HG02759 (cell line): ENCODE results near the gene FAM9C.
"Not testable (repeated sequence)": the region's sequence is repeated elsewhere in the genome, so short reads cannot be mapped to it uniquely, and the experiment has no call there.

Source experiments
- ATAC-seq: cut with Tn5 transposase; IDR thresholded peaks from one replicate; pipeline ENCODE4 v1.9.1; 2021; ENCODE audit warnings: mild to moderate bottlenecking, moderate library complexity; ENCODE audit not compliant: unreplicated experiment

Gene FAM9C

DNA sequence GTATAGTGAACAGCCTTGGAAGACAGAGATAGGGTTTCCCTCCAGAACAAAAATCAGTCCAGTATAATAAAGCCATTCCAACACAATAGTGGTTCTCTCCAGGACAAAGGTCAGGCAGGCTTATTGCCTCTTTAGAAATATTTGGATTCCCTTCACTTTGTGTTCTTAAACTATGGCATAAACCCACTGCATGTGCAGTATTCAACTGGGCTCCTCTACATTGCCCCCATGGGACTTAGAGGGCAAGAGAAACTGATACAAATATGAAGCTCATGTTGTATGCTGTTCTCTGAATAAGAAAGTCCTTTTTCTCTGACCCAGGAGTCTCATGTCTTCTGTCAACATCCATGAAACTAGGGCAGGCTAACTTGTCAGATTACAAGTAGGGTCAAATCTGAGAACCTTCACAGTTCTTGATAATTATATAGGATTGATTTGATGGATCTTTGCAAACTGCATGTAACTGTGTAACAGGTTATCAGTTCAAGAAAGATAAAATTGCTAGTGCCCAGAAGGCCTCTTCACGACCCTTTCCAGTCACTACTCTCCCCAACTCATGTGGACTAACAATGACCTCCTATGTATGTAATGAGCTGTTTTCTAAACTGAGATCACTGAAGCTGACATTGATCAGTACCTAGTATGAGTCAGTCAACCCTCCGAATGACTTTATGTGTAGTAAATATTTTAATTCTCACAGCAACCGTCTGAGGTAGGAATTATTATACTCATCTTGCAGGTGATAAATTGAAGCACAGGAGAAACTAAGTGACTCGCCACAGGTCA, 31.9 kb upstream of the FAM9C start:
- ATAC-seq: peak; percentile 50

DNA sequence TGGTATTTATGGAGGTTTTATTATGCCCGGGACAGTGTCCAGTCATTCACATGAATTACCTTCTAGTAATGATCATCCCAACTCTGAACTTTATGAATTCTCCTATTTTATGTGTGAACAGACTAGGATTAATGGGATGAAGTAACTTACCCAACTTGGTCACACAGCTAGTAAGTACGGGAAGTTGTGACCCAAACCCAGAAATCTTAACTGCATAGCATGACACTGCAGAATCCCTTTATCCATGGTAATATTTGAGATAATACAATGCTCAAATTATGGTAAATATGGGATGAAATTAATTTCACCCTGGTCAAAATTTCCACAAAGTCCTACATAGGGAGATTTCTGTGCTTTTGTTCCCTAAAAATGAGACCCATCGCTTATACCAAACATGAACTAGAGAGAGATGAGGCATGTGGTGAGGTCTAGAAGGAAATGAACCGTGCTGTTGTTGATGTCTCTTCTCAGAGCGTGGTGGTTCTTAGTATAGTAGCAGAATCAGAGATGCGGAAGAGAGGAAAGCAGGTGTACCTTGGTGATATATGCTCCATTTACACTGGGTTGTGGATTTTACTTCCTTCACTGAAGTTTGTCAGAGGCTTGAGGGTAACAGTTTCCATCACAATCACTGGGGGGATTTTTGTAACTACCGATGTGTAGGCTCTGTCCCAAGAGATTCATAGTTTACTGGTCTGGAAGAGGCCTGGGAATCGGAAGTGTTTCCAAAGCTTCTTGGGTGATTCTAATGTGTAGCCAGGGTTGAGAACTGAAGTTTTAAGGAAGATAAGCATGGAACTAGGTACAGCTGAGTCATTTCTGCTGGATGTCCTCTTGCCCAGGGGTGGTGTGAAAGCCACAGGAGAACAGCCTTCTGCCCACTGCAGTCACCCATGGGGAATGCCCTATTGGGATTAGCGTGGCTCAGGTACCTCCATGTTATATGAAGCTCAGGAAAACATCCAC, 30.2 kb upstream of the FAM9C start:
- peak; percentile 86 for ATAC-seq

DNA sequence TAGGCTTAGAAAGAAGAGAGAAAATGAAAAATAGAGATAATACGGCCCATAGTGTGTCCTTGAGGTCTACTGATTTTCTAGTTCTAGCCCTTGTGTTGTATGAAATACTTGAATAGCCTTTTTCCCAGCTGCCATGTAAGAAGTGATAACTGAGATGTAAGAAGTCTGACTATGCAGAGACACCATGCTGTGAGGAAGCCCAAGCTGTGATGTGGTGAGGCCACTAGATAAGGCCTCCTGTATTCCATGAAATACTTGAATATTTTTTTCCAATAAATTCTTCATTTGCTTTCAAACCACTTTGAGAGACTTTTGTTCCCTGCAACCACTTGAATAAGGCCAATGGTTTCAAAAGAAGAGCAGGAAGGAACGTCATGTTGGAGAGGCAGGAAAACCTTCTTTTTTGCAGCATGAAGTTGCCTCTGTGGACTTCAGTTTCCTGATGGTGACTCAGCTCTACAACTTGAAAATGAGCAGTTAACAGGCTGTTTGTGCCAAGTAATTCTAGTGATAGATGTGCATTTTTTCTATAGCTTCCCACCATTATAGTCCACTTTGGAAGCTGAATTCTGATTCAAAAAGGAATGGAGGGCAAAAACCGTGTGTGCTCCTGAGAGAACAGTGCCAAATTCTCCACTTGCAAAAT, 25.5 kb upstream of the FAM9C start:
- no peak for ATAC-seq

DNA sequence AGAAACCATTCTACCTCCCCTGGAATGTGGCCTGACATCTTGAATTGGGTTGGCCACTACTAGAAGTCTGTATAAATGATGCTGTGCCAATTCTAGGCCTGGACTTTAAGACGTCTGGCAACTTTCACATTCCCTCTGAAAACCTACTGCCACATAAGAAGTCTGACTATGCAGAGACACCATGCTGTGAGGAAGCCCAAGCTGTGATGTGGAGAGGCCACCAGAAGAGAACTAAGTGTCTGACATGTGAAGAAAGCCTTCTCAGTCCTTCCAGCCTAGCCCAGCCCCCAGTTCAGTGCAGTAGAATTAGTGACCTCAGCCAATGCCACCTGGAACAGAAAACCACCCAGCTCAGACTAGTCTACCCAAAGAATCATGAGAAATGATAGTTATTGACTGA, 24.2 kb upstream of the FAM9C start:
- no peak for ATAC-seq

DNA sequence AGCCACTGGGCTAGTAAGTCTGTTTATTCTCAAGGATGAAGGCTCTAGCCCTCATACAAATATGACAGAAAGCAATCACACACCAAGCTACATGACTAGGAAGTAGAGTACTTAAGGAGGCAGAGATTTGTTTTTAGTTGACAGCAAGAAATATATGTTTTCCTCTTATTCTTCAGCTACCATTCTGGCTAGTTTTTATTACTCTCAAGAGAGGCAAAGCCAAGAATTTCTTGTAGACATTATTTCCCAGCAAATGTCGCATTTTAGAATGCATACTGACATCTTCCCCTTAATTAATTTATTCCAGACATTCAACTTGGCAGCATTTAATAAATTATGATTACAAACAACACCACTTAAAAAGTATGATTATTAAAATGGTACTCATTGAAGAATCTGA, 23.4 kb upstream of the FAM9C start:
- ATAC-seq: no peak

DNA sequence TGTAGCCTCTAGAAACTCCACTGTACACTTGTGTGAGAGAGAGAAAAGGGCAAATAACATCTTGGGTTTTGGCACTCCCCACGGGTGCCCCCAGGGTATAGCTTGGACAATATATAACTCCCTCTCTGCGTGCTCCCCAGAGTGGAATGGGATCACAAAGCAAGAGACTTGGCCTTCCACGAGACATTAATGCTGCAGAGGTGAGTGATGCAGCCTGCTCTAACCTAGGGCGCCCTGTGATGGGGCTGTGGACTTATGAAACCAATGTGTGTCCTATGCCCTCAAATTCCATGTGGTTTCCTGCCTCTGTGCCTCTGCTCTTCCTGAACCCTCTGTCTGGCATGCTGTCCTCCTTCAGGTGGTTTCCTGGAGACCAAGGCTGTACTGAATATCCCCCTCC, 22.0 kb upstream of the FAM9C start:
- ATAC-seq: no peak

DNA sequence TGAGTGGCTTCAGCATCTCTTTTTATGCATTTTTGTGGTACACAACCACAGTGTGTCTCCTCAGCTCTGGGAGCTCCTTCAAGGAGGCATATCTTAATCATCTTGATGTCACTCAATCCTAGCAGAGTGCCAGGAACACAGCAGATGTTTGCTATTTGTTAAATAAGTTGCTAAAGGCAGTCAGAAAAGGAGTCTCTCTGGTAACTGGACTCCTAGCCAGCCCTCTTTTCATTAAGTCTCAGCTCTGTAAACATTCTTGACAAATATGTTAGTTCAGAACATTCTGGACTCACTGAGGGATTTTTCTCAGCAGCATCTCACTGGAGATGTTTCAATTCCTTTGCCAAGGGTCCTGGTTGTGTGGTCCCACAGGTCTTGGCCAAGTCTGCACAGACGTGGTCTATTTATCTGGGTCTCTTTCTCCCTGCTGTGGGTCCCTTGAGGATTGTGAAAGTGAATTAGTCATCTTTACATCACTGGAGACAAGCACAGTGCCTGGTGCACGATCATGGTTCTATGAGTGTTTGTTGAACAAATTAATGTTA, 20.3 kb upstream of the FAM9C start:
- no peak for ATAC-seq

DNA sequence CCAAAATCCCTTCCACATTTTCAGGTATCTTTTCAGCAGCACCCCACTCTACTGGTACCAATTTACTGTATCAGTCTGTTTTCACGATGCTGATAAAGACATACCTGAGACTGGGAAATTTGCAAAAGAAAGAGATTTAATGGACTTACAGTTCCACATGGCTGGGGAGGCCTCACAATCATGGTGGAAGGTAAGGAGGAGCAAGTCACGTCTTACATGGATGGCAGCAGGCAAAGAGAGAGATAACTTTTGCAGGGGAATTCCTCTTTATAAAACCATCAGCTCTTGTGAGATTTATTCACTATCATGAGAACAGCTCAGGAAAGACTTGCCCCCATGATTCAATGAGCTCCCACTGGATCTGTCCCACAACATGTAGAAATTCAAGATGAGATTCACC, 18.7 kb upstream of the FAM9C start:
- not testable (repeated sequence) for ATAC-seq

DNA sequence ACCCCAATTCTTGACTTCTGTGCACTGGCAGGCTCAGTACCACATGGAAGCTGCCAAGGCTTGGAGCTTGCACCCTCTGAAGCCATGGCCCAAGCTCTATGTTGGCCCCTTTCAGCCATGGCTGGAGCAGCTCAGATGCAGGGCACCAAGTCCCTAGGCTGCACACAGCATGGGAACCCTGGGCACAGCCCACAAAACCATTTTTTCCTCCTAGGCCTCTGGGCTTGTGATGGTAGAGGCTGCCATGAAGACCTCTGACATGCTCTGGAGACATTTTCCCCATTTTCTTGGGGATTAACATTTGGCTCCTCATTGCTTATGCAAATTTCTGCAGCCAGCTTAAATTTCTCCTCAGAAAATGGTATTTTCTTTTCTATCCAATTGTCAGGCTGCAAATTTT, 17.9 kb upstream of the FAM9C start:
- not testable (repeated sequence) for ATAC-seq

DNA sequence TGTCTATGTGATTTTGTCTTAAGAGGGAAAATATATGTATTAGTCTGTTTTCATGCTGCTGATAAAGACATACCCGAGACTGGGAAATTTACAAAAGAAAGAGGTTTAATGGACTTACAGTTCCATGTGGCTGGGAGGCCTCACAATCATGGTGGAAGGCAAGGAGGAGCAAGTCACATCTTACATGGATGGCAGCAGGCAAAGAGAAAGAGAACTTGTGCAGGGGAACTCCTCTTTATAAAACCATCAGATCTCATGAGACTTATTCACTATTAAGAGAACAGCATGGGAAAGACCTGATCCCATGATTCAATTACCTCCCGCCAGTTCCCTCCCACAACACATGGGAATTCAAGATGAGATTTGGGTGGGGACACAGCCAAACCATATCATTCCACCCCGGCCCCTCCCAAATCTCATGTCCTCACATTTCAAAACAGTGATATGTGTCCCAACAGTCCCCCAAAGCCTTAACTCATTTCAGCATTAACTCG, 16.8 kb upstream of the FAM9C start:
- not testable (repeated sequence) for ATAC-seq

DNA sequence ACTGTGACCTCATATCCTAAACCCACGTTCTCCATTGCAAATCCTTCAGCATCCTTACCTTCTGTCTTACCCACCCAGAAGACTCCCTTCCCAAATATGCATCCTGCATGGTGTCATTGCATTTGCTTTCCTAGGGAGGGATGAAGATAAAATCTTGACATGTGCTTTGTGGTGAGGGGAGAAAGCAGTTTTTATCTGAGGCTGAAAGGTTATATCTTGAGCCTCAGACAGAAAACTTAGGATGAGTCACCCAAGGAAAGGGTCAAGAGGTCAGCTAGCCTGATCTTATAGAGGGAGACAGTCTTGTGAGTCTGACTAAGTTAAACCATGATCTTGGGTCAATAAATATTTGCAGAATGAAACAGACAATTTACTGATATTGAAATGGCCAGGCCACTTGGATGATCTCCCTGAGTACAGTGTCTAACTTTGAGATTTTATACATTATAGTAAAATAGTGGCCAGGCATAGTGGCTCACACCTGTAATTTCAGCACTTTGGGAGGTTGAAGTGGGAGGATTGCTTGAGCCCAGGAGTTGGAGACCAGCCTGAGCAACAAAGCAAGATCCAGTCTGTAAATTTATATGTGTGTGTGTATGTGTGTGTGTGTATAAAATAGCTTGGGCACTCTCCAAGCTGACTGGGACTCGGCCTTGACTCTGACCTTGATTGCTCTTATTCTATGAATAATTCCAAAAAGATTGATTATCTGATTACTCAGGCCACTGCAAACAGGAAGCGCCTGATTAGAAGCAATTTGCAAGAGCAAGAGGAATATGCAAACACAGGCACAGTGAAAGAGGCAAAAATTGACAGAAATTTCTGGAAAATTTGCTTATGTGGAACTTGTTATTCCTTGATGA, 15.4 kb upstream of the FAM9C start:
- ATAC-seq: no peak

DNA sequence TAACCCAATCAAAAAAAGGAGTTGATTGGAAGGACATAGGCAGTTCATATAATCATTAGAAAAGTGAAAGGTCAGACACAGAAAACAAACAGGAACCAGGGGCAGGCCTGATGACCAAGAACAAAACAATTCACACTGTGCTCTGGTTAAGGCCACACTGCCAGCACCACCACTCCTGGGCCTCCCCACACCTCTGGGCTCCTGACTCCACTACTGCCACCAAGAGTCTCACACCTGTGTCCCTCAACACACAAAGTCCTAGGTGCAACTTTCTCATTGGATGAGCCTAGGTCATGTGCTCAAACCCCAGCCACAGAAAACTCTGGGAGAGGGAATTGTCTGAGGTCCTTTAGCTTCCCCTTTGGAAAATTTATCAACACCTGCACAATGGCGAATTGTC, 11.1 kb upstream of the FAM9C start:
- ATAC-seq: peak; percentile 51

DNA sequence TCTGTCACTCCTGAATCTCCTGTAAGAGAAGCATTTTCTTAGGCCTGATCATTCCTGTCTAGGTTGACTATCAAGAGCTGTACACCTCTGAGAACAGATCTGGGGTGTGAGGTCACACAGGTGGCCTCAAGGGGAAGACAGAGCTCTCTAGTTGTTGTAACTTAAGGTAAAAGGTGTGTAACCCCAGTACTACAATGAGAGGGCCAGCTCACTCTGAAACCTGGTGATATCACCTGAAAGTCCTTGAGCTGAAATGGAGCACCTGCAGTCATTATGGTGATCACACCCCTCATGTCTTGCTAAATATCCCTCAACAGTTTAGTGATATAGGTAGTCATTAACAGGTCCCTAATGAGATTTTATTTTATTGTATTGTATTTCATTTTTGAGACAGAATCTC, 8.8 kb upstream of the FAM9C start:
- no peak for ATAC-seq

DNA sequence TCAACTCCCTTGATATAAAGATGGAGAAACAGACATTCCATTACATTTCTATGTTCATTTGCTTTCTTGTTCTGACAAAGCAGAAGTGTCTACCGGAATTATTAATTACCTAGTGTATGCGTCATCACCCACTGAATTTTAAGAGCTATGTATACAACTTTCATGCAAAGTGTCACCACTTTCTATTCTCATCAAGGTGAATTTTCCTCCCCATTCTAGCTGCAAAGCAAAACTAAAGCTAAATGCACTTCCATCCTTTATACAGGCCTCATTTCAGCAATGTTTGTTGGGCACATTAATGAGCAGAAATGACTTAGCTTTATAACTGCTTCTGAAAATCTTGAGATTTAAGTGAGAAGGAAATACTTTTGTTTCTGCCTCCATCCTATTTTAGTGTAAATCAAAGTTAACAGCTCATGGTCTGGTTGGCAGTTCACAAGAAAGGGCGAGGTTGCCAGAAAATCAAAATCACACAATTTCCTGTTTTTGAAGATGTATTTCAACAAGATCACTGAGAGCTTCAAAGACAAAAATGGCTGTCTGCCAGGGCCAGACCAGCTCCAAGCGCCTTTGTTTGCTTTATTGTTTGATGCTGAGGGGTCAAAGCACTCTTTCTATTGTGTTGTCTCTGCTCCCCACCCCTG, 7.2 kb upstream of the FAM9C start:
- ATAC-seq: peak; percentile 63

DNA sequence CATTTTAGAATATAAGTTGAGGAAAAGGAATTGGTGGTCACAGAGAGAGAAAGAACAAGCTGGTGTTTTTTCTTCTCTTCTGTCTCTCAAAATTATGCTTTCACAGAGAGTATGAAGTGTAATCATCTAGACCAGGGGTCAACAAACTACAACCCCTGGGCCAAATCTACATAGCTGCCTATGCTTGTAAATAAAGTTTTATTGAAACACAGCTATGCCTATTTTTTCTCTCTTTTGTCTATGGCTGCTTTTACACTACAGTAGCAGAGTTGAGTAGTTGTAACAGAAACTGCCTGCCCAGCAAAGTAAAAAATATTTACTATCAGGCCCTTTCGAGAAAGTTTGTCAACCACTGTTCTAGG, 6.7 kb upstream of the FAM9C start:
- no peak for ATAC-seq

DNA sequence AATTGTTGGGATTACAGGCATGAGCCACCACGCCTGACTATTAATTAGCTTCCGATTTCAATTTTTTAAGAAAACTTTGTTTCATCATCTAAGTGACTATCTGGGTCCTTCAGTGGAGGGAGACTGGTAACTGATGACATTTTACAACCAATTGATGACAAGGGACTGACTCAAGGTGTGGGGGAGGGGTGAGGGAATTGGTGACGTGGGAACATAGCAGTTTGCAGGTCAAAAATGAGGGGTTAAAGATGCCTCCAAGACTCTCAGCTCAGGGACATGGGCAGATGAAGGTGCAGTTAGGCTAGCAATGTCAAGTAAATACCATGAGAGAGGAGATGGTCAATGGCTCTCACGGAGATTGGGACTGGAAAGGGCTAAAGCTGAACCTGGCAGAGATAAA, 5.7 kb upstream of the FAM9C start:
- ATAC-seq: no peak

DNA sequence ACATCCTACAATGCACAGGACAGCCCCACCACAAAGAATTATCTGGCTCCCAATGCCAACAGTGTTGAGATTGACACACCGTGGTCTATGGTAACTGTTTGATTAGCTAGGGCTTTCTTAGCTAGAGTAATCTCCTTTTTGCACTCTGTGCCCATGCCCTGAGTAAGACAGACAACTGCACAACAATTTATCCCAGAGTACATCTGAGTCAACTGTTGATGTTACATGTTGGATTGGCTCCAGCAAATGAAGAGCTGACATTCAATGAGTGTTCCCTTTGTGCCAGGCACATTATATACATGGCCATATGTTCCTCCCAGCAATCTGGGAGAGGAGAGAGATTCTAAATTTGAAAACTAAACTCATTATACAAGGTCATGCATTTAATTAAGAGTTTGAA, 3.9 kb upstream of the FAM9C start:
- no peak for ATAC-seq

DNA sequence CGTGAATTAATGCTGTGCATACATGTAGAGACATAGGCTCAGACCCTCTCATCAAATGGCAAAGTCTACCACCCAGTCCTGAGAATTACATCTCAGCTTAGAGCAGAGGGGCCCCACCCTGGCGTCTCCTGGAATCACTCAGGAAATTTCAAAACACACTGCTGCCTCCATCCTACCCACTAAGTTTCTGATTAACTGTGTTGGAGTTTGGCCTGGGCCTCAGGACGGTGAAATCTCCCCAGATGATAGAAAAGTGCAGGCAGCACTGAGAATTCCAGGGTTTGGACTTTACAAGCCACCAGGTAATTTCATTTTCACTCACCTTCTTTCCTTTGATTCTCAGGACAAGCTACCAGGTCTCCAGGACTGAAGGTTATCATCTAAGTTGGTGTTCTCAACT, 3.3 kb upstream of the FAM9C start:
- no peak for ATAC-seq

DNA sequence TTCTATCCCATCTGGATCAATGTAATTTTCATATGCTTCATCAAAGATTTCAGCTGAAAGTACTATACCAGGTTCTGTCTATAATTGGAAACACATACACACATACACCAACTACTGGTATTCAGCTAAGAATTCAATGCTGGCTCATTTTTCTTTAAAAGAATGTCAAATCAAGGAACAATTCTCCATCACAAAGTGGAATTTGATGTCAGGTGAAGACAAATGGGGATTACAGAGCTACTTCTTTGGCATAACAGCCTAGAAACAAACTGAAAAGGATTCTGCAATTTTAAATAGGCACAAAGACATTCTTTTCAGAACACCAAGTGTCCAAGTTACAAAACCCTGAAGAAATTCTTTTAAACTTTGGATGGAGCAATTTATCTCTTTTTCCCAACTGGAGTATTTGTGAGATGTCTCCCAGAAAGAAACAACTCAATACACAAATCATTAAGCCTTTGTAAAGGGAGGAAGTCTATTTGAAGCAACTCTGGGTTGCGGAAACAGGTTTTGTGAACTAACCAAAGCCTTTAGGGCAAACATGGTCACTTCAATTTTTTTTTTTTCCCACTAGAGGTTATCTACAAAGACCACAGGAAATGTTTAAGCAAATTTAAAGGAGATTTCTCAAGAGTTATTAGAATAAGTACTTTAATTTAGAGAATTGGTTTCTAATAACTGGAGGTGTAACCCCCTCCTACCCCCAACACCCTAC, 1.9 kb upstream of the FAM9C start:
- no peak for ATAC-seq
